Measurements from ENCODE around the gene CDH12.

The CDH12 gene

DNA sequence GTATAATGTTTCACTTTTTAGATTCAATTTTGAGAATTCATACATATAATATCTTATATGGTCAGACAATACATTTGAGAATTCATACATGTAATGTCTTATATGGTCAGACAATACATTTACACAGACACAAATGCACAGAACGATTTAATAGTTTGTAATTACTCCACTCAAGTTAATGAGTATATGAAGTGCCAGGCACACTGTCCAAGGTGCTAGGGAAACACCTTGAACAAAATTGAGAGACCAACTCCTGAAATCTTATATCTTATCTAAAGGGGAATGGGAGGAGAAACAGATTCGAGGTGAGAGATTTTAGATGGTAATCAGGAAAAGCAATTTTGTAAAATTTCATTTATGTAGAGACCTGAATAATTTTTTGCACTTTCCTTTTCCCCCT is 994.7 kb downstream of the CDH12 start:
- in situ Hi-C loops (cut with HindIII; ENCODE audit: low sequenced_read_pairs): no loop called here

DNA sequence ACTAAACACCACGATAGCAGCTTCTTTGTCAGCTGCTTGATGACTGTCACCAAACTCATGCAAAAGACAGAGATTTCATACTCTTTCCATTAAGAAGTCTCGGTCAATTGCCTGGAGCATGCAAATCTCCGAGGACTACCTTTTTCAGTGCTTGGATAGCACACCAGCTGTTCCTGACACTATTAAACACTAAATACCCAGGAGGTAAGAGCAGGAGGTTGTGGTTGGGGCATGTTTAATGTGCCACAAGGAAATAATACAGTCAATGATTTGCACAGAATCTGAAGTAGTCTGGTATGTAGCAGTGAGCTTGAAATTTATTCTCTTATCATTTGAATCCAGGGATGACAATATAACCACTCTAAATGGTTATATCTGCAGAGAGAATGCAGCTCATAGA is 996.2 kb downstream of the CDH12 start:
- in situ Hi-C loops (cut with HindIII; ENCODE audit: low sequenced_read_pairs): no loop called here

DNA sequence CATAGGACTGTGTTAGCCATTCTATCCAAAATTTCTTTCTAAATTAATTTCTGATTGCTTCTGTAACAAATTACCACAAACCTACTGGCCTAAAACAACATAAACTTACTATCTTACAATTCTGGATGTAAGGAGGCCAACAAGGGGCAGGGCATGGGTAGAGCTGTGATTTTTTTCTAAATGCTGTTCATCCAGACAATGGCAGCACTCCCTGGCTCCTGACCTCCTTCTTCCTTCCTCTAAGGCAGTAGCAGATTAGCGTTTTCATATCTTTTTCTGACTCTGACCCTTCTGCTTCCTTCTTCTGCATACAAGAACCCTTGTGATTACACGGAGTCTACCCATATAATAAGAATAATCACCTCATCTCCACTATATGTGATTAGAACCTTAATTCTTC is 1005.8 kb downstream of the CDH12 start:
- in situ Hi-C loops (cut with HindIII; ENCODE audit: low sequenced_read_pairs): no loop called here

DNA sequence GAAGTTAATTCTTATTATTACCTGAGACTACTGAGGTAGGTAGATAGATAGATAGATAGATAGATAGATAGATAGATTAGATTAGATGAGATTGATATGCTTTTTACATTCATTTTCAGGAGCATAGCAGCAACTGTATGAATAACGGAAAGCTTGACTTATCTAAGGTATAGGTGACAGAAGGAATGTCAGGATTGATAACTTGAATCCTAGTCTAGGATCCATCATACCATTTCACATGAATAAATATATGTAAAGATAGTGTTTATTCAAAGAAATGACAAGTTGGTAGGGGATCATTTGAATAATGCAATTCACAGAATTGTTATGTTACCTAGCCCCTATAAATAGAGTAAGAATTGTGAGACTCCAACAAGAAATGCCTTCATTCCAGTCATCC is 1008.2 kb downstream of the CDH12 start:
- in situ Hi-C loops (cut with HindIII; ENCODE audit: low sequenced_read_pairs): no loop called here

DNA sequence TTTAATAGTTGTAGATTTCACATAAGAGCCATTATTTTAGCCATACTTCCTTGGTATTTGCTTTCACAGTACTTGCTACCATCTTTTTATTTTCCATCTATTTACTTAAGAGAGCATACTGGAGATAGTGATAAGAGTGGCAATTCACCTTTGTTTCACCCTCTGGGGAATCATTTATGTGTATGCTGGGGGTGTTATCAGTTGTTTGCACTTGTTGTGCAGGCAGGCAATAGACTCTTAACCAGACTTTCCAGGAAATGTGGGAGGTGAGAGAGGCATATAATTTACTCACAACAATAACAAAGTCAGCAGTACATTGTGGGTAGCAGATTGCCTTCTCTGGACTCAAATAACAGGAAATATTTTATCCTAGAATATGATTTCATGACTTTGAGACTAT is 1018.3 kb downstream of the CDH12 start:
- in situ Hi-C loops (cut with HindIII; ENCODE audit: low sequenced_read_pairs): no loop called here

DNA sequence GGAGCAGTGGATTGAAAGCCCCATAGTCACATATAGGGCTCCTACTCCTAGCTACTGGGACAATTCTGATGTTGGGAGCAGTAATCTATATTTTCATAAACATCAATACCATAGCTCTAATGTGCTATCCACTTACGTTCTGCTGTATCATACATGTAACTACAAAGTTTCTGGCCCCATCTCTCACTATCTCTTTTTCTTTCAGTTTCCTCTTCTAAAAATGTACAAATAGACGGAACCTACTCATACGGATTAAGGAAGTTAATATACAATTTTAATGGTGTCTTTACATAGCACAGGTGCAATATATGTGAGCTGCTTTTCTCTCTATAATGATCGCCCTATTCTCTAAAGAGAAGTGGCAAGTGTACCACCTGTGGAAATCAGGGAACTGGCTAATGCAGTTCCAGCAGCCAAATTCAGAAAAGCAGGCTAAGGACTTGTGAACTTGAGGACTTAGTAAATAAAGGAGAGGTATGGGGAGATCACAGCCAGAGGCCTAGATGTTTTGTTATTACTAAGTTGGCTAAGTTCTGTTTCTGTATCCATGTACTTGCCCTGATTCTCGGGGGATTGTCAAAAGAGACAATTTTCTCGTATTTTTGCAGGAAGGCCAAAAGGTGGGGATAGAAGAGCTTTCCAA is 1021.9 kb downstream of the CDH12 start:
- in situ Hi-C loops (cut with HindIII; ENCODE audit: low sequenced_read_pairs): no loop called here

DNA sequence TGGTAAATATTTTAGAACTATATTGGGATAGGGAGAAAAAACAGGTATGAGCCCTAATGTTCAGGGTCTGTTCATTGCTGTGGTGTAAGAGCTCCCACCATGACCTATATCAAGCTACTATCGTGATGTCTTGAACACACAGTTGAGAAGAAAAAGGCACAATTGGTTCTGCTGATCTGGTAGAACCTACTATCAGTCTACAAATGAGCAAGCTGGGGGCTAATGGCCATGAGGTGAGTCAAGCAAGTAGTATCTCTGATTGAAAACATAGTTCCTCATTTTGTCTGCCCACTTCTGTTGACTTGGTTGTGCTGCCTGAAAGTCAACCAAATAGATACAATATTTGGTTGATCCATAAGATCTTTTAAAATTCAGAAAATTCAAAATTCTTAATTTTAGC is 1026.3 kb downstream of the CDH12 start:
- in situ Hi-C loops (cut with HindIII; ENCODE audit: low sequenced_read_pairs): no loop called here

DNA sequence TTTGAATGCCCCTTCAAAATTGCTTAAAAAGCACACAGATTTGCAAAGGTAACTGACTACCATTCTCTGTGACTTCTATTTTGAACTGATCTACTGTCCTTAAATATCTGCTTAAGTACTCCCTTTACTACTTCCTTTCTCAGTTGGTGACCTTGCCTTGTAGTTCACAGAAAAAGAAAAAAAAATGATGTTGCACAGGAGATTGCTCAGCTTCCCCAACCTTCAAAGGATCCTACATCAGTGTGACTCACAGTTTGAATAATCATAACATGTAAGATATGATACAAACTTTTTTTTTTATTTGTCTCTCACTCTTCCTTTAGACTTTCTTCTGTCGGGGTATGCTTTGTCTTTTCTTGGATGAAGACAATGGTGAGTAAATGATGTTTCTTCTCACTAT is 1029.6 kb downstream of the CDH12 start:
- in situ Hi-C loops (cut with HindIII; ENCODE audit: low sequenced_read_pairs): no loop called here

DNA sequence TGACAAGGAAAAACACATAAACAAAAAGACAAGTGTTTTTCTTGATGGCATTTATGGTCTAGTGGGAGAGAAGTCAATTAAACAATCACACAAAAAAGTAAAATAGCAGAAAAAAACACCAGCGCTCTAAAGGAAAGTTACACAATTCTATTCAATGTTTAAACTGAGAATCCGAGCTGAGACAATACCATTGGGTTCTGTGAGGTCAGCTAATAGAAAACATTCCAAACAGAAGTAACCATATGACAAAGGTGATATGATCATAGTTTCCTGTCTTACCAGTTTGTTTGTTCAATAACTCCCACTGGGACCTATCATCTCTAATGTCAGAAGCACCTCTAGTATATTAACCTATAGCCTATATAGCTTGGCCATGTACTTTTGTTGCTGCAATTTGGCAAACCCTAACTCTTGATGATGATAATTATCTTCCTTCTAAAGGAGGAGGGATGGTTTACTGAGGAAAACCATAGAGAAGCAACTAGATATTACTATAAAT is 1030.0 kb downstream of the CDH12 start:
- in situ Hi-C loops (cut with HindIII; ENCODE audit: low sequenced_read_pairs): no loop called here

DNA sequence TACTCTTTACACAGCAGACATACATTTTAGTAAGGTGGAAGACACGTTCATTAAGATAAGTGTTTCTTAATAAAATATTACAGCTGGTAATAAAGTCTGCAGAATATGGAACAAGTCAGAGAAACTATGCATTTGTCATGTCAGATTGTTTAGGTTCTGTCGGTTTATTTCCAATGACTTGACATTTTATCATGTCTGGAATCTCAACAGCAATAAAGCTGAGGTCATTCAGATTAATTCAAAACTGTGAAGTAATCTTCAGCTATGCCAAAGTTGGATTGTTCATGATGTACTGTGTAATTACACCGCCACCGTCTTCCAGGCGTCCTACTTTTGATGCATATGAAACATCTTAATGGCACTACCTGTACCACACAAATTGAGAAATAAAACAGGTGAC is 1032.6 kb downstream of the CDH12 start:
- in situ Hi-C loops (cut with HindIII; ENCODE audit: low sequenced_read_pairs): no loop called here

DNA sequence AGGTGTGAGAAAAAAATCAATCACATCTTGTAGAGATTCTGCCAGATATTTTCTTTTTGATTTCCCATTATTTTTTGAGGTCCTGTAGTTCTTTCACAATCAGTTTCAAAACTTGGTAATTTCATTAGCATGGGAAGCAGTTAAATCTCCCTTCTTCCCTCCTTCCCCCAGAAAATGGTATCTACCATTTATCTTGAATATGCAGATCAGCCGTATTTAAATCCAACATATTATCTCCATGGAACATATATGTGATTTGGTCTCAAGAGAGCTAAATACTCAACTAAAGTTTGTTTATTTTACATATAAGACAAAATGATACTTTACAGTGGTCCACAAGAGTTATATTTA is 1034.8 kb downstream of the CDH12 start:
- in situ Hi-C loops (cut with HindIII; ENCODE audit: low sequenced_read_pairs): no loop called here

DNA sequence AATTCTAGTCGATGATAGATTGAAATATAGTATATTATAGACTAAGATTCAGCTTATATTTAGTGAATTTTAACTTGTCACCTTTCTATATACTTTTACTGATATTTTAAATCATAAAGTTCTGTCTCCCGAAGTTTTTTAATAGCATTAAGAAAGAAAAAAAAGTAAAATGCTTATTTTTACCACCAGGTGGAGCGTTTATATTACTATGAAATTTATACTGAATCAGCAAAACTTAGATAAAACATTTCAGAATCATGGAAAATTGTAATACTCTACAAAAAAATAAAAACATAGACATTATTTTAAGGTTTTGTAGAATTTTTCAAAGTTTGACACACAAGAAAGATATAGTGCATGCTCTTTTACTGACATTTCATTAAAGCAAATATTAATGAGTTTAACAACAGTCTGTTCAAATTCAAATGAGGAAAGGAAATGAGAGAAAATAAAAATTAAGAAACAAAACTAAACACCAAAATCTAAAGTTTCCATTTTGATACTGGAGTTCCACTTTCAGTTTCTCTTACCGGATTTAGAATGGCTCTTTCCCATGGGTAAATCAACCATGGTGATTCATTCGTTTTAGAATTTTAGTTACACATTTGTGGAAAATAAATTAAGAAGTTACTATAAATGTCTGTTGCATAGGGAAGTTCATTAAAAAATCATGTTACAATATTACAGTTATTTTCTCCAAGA is 1035.3 kb downstream of the CDH12 start:
- in situ Hi-C loops (cut with HindIII; ENCODE audit: low sequenced_read_pairs): no loop called here

DNA sequence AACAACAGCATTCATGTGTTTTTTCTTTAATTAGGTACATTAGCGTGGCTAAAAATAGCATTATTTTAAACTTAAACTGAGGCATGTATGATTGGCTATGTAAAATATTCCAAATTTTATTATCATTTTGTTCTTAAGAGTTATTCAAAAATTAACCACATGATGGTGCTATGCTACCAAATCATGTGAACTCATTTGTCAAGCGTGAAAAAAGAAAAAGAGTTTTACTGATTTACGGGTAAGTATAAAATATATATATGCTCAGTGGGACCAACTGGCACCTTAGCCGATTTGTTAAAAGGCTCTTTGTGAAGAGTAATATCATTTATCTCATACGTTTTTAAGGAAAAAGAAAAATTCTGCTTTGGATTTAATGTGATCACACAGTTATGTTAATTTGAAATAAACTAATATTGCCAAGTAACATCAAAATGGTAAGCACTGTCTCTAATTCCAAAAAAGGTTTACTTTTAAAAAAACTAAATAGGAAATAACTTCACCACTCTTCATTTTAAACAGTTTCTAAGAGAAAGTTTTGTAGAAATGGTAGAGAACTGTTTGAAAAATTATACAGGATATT is 1042.3 kb downstream of the CDH12 start:
- in situ Hi-C loops (cut with HindIII; ENCODE audit: low sequenced_read_pairs): no loop called here

DNA sequence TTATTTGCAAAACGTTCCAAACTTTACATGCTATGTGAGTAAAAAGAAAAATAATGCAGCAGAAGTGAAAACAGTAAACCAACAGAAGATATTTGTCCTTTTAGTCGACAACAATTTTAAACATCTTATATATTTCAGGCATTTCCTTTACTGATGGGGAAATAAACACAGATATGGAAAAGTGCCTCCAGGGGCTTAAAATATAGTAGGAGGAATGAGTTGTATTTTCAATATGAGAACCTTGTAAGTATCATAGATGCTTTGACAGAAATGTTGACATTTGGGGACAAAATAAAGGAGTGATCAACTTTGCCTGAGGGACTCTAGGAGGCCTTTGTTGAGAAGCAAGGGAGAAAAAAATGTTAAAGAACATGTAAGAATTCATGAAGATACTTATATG is 1043.5 kb downstream of the CDH12 start:
- in situ Hi-C loops (cut with HindIII; ENCODE audit: low sequenced_read_pairs): no loop called here

DNA sequence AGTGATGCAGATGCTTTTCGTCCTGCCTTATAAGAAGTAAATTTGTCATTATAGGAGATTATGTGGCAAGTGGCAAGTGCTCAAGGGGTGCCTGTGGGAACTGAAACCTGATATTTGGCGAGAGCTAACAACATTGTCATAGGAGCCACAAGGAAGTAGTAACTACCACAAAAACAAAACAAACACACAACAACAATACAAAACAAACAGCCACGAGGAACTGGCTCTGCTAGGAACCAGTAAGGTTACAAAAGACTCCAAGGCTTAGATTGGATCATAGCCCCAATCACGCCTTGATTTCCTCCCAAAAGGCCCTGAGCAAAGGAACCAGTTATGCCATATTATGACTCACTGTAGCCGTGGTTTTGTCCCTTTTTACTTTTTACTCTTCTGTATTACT is 1045.2 kb downstream of the CDH12 start:
- in situ Hi-C loops (cut with HindIII; ENCODE audit: low sequenced_read_pairs): no loop called here

DNA sequence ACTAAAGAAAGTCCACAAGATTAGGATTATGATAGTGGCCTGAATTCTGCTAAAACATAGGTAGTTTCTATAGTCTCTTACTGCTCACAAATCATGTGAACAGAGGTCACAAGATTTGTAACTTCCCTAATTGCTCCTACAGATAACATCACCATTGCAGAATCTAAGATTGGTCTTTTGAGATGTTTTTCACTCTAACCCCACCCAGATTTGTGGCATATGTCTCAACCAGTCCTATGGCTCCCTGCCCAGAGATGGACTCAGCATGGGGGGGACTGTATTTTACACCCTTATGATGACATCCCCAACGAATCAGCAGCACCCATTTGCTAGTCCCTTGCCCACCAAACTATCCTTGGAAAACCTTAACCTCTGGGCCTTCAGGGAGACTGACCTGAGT is 1046.2 kb downstream of the CDH12 start:
- in situ Hi-C loops (cut with HindIII; ENCODE audit: low sequenced_read_pairs): no loop called here

DNA sequence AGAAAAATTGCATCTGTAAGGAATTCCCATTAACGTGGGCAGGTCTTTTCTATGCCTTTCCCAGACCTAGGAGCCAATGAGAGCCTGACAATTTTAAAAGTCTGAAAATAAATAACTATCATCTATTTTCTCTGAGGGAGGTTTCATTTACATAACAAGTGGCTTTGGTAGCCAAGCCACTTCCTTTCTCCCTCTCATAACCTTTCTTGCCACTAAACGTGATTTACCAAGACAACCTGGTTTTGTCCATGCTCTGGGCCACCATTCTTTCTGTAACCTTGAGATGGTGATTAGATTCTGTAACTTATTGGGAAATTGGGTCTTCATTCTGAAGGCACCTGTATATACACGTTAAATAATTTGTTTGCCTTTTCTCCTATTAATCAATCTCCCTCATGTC is 1046.9 kb downstream of the CDH12 start:
- in situ Hi-C loops (cut with HindIII; ENCODE audit: low sequenced_read_pairs): no loop called here

DNA sequence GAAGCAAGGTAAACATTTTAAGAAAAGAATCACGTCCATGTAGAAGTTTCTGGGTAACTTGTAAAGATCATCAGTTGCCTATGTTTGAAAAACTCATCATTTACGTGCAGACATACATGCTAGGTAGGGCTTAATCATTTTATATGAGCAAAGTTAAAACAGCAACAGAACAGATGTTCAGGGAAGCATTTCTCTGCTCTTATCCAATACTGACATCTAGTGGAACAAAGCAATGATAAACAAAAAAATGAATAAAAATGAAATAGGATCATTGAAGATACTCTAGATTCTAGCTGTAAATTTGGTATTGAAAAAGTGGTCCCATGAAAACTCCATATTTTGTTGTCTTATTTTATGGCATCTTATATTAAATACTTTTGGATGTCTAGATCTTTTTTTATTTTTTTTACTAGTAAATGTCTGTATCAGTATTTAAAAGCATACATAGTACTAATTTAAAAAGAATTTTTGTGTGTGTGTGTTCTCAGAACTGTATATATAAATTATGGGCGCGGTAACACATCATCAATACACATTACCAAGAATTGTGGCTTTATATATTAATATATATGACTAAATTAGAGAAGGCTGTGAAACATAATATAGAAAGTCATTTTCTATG is 1050.2 kb downstream of the CDH12 start:
- in situ Hi-C loops (cut with HindIII; ENCODE audit: low sequenced_read_pairs): no loop called here

DNA sequence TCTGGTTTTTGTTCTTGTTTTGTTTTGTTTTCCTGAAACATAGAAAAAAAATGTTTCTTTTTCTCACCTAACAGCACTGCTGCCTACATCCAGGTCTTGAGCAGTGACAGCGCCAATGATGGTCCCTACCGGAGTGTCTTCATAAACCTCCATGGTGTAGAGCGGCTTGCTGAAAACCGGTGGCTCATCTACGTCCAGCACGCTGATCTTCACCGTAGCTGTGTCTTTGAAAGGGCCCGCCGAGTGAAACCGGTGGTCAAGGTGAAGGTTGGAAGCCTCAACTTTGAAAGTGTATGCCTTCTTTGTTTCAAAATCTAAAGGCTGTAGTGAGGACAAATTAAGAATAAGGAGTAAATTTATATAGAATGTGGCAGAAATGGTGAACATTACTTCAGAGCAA is 1051.0 kb downstream of the CDH12 start:
- in situ Hi-C loops (cut with HindIII; ENCODE audit: low sequenced_read_pairs): no loop called here

DNA sequence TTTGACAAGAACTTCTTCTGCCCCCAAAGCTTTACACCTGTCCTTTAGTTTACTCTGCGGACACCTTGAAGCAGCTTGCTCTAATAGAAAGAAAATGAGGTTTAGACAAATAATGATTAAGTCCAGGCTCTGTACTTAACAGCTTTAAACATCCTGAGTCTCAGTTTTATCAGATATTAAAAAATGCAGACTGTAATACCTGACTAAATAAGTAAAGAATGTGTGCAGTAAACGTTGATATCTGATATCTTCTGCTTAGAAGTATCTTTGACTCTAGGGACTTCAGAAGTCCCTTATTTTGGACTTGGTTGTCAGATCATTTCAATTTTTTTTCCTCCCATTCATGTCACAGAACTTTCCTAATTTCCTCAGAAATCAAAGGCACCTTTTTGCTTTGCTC is 1060.4 kb downstream of the CDH12 start:
- in situ Hi-C loops (cut with HindIII; ENCODE audit: low sequenced_read_pairs): no loop called here

DNA sequence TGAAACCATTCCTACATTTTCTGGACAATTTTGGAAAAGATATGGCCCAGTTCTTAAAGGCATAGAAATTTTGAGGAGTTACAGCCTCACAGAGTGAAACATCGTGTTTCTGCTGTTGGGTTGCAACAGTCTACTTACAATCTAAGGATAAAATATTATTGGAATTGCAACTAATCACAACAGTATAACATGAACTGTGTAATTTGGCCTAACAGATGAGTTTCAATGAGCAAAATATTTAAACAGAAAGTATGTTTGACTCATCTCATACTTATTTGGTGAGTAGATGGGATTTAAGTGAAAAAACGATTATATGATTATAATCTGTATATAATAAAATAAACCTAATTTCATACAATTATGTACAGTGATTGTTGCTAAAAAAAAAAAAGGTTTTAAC is 1061.8 kb downstream of the CDH12 start:
- in situ Hi-C loops (cut with HindIII; ENCODE audit: low sequenced_read_pairs): no loop called here

DNA sequence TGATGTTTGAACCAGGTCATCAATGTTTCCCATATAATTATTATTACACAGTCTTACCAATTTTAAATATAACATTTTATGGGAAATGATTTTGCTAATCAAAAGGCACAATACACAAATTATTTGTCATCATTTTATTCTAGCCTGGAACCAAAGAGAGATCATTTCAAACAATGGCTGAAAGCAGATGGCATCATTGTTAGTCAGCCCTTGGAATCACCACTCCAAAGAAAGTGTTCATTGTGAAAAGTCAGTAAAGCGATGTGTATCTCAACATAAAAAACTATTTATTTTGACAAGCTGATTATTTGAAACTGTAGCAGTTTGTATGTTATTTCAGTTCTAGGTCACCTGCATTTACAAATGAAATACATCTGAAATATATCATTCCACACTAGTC is 1068.7 kb downstream of the CDH12 start:
- in situ Hi-C loops (cut with HindIII; ENCODE audit: low sequenced_read_pairs): no loop called here

Data from DLD1 (cell line).